Prostate gland (tissue), 2 donors: Measurements from ENCODE around the gene DNM3.

Experiments used
- CTCF ChIP-seq, 4 experiments: fragments of 200-600 bp in 2 of 4; fragments of 450-650 bp in 2 of 4; sonication (generic) in 2 of 4; IDR thresholded peaks; 1 replicate in 3 of 4; 2 replicates in 1 of 4; pipeline ENCODE4 v1.5.1; 2016 to 2019; ENCODE audit warnings: antibody characterized with exemption in 4 of 4, mild to moderate bottlenecking in 2 of 4, moderate library complexity in 2 of 4
- POLR2A ChIP-seq: fragments of 450-650 bp; IDR thresholded peaks from one replicate; pipeline ENCODE4 v1.6.1; 2016; ENCODE audit warnings: antibody characterized with exemption, mild to moderate bottlenecking
- POLR2AphosphoS5 ChIP-seq: sonication (generic); formaldehyde crosslinking; IDR thresholded peaks from one replicate; pipeline ENCODE4 v1.6.1; 2017; ENCODE audit warnings: antibody characterized with exemption

GRCh38 chr1:172323686-172324085 lies 482.4 kb downstream of the DNM3 start:
- TF ChIP-seq CTCF (IDR thresholded peaks at IDR 0.05) (no peak), POLR2AphosphoS5 (no peak), POLR2A (no peak)
